Measurements from ENCODE around the gene INPP4B.
"Not testable (repeated sequence)": the region's sequence is repeated elsewhere in the genome, so short reads cannot be mapped to it uniquely, and the experiment has no call there.

Gene INPP4B

DNA sequence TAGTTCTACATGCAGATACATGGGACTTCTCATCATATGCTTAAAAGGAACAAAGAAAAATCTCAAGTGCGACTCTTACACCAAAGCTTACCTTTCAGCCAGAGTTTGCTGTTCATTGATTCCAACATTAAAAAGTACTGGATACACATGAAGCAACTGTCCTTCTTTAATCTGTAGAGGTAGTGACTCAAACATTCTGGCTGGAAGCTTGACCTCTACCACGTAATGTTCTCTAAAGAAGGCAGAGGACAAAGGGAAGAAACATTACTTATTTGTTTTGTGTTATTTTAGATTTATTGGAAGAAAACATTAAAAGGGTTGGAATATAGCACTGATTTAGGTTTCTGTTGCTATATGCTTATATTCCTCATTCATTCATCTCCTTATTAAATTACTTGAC, 733.6 kb downstream of the INPP4B start:
- no peak for DNase-seq

GRCh38 chr4:142110136-142110535, 736.0 kb downstream of the INPP4B start:
- no peak for DNase-seq

DNA sequence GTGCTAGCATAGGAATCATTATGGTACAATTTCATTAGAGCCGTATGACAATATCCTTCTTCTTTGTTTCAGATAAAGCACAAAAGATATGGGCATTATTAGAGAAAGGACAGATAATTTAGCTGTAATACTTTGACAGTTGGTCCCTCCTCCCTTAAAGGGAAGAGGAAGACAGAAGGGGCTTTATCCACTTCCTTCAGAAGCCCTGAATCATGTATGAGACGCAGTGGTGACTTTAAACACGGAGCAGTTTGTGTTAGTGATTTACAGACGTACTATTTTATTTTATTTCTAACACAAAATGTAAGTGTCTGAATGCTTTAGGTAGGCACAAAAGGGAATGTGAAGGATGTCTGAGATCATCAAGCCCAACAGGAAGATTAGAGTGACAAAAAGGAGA, 742.1 kb downstream of the INPP4B start:
- no peak for DNase-seq

- DNase-seq: no peak
Measured at GRCh38 chr4:142101401-142101800, 744.7 kb downstream of the INPP4B start.

DNA sequence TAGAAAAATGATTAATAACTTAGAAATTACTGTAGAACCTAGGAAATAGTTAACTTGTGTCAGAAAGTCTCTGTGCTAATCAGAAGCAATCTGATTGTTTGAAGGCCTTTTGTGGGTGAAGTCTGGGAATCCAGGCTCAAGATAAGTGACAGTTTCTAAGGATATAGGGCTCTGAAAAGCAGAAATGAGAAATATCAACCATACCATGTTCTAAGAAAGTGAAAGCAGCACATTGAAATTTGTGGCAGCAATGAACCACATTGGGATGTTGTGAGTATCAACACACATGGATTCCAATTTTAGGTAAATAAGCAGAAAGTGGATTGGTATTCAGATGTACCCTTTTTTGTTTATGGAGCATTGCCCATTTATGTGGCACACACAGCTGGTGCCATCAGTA, 745.2 kb downstream of the INPP4B start:
- no peak for DNase-seq

DNA sequence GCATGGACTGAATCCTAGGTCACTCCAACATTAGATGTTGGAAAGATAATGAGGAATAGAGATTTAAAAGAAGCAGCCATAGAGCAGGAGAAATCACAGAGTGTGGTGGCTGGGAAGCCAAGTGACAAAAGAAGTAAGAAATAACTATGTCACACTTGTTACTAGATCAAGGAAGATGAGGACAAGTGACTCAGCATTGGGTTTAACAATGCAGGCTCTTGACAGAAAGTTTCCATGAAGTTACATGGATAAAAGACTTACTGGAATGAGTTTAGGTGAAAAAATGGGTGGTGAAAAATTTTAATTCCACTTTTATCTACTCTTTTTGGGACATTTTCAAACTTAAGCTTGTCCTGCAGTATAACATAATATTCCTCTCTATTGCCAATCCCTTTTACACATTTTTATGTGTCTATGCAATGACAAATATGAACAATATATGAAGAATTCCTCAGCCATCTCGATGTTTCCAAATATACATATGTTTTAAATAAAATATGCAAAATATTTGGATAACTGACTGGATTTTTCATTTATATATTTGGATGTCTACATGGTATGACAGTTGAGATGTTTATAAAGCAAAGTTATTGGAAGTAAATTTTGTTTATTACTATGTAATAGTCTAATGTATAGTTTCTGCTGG, 747.1 kb downstream of the INPP4B start:
- DNase-seq: no peak

DNA sequence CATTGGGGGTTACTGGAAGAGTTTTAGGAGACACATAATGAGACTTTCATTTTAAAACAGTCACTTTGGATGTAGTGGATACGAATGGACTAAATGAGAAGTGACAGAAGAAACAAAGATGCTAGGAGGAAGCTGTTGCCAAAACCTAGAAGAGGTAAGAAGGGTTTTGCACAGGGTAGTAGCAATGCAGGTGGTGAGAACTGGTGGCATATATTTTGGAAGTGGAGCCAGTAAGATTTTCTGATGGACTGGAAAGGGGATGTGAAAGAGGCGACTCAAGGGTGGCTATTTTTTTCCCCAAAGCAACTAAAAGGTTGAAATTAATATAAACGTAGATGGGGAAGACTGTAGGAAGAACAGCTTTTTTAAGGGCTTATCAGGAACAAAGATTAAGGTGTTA, 747.7 kb downstream of the INPP4B start:
- no peak for DNase-seq

DNA sequence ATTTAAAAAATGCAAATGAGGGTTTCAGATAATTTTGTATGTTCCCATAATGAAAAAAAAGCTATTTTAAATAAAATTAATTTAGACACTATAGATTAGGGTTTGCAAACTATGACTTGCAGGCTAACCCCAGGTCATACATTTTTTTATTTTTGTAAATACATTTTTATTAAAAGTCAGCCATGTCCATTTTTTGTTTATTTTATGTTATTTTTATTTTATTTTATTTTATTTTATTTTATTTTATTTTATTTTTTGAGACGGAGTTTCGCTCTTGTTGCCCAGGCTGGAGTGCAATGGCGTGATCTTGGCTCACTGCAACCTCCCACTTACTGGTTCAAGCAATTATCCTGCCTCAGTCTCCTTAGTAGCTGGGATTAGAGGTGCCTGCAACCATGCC, 749.1 kb downstream of the INPP4B start:
- DNase-seq: no peak

DNA sequence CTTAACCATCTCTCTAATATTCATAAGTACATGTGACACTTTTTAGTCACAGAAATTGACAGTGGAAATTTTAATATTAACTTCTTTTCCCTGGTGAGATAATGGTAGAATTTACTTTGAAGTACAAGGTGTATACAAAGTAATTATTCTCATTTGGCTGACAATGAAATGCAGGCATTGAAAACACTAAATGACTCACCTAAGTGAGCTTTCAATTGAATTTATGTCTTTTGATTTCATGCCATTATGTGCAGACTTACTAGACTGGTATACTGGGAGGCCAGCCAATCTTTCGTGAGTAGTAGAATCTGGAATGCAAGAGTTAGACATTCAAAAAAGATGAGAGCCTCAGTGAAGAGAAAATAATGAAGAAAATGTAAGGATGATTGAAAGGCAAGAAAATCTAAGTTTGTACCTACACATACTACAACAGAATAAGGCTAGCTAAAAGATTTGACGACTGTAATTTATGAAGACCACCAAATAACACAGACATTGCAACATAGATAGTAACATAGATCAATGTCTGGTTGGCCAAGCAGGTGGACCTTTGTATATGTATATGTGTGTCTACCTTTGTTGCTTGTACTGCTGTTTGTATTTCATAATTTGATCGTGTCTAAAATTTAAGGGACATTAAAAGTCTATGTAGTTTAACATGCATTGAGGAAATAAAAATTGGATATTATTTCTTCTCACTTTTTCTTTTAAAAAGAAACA, 750.1 kb downstream of the INPP4B start:
- DNase-seq: no peak

DNA sequence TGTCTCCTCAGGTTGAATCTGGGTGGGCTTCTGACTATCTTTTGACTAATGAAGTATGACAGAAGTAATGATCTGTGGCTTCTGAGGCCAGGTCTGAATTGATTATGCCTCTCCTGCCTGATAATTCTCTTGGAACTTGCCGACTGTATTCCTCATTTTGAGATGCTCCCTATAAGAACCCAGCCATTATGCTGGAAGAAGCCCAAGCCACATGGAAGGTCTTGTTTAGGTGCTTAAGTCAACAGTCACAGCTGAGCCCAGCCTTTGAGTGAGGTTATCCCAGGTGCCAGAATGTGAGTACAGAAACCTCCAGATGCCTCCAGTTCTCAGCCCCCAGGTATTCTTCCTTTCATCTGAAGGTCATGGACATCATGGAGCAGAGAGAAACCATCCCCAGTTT, 753.2 kb downstream of the INPP4B start:
- no peak for DNase-seq

DNA sequence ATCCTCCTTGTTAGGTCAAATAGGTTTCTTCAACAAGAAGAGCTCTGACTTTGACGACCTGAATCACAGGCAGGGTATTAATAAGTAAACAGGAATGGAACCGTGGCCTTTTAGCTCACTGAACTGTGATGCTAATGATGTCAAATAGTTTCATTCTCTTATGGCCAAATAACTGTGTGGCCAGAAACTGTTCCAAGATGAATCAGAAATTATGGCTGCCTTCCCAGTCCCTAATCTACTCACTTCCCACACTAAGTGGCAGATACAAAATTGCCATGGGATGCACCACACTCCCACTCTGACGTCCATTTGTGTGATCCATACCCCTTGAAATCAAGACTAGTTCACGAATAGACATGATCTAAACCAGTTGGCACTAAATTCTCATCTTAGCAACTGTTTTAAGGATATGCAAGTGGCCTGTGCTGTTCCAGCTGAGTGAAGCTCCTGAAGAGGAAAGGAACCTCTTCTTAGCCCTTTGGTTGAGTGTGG, 754.4 kb downstream of the INPP4B start:
- DNase-seq: no peak

GRCh38 chr4:142091085-142091513, 755.0 kb downstream of the INPP4B start:
- DNase-seq: no peak

- no peak for DNase-seq
Measured at GRCh38 chr4:142088906-142089305, 757.2 kb downstream of the INPP4B start.

DNA sequence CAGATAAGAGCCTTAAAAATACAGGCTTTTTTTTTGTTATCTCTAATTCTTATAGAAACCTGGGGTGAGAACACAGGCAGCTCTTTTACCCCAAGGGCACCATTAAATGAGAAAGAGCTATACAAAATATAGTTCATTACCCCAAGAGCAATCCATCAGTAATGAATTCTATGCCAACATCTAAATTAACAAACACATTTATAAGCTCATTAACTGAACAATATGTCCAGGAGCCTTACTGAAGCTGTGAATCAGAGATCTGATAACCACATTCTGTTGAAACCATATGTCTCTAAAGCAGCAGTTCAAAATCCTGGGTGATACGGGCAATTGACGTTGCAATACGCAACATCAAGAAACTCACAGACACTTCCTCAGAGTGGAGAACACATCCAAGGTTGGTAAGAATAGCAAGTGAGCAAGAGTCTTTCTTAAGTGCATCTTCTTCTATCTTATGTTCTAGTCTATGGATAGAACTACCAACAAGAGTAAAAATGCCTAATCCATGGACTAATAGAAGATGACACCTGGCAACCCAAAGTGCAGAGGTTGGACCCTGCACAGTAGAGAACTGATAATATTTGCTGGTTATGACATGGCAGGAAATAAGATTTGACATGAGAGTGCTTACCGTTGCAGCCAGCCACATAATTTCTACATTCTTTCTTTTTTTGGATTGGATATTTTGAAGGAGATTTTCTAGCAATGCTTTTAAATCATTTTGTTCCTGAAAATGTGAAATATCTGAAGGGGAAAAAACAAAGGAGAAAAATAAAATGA, 760.4 kb downstream of the INPP4B start:
- DNase-seq: no peak

GRCh38 chr4:142083264-142083663, 762.8 kb downstream of the INPP4B start:
- no peak for DNase-seq

DNA sequence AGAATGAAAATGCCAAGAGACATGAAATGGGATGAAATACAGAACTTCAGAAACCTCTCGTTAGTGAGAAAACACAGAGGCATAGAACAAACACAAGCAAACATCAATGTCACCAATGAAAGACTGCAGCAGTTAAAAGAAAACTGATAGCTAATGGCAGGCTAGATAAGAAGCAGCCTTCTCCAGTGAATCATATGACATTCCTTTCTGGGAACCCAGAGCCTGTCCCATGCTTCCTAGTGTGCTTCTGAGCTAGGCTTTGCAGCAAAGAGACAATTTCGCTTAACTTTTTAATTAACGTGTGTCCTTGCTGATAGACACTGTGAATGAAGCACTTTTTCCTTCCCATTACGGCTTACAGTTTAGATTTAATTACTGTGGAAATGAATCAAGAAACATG, 765.1 kb downstream of the INPP4B start:
- DNase-seq: no peak

- DNase-seq: no peak
Measured at GRCh38 chr4:142079959-142080358, 766.1 kb downstream of the INPP4B start.

DNA sequence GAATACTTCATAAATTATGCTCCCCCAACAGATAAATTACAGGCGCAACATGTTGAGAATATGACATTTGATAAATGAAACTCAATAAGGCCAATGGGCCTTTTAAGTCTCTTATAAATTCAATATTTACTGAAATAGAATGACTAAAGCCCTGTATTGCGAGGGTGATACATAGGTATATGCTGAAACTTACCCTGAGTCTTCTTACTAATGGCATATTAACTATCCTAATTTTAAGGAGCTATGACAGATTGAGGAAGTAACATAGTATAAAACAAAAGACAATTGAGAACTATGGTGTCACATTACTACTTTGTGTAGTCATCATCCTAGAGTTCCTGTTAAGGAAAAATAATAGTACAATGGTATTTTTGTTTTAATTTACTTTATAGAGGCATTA, 769.1 kb downstream of the INPP4B start:
- no peak for DNase-seq

DNA sequence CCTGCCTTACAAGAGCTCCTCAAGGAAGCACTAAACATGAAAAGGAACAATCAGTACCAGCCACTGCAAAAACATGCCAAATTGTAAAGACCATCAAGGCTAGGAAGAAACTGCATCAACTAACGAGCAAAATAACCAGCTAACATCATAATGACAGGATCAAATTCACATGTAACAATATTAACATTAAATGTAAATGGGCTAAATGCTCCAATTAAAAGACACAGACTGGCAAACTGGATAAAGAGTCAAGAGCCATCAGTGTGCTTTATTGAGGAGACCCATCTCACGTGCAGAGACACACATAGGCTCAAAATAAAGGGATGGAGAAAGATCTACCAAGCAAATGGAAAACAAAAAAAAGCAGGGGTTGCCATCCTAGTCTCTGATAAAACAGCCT, 777.8 kb downstream of the INPP4B start:
- DNase-seq: not testable (repeated sequence)

GRCh38 chr4:142066562-142066961, 779.5 kb downstream of the INPP4B start:
- DNase-seq: not testable (repeated sequence)

GRCh38 chr4:142065086-142065647, 780.9 kb downstream of the INPP4B start:
- no peak for DNase-seq

GRCh38 chr4:142064181-142064580, 781.9 kb downstream of the INPP4B start:
- no peak for DNase-seq

GRCh38 chr4:142045996-142046395, 800.1 kb downstream of the INPP4B start:
- DNase-seq: no peak

All from activated CD4-positive, alpha-beta T cell treated with anti-CD3 and anti-CD28 coated beads, Interleukin-2, amount 50 U/mL, for 16 hours (primary cell).